Activated CD8-positive, alpha-beta memory T cell treated with anti-CD3 and anti-CD28 coated beads for 1 hour (primary cell): ENCODE measurements around the gene SRP9.
"Not testable (repeated sequence)": the region's sequence is repeated elsewhere in the genome, so short reads cannot be mapped to it uniquely, and the experiment has no call there.

Source experiments
- DNase-seq, 2 donors: peaks; one replicate each; pipeline ENCODE4 v3.0.0-alpha.2; 2020; ENCODE audit warnings: low read depth in 1 of 2; ENCODE audit errors: extremely low read depth in 1 of 2

Gene SRP9

DNA sequence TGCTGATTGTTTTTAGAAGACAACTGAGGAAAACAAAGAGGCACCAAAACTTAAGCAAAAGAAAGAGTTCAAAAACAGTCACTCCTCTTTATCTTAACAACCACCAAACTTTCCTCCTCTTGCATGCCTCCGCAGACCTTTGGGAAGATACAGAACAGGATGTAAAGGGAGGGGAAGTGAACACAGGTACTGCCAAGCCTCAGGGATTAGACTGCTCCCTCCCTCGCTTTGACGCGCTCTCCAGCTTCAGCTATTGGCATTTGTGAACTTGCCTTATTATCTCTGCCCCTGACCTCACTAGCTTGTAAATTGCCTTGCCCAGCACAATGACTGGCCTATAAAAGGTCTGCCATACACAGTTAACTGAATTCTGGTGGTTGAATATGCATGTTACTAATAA, 4.8 kb upstream of the SRP9 start:
- no peak for DNase-seq

DNA sequence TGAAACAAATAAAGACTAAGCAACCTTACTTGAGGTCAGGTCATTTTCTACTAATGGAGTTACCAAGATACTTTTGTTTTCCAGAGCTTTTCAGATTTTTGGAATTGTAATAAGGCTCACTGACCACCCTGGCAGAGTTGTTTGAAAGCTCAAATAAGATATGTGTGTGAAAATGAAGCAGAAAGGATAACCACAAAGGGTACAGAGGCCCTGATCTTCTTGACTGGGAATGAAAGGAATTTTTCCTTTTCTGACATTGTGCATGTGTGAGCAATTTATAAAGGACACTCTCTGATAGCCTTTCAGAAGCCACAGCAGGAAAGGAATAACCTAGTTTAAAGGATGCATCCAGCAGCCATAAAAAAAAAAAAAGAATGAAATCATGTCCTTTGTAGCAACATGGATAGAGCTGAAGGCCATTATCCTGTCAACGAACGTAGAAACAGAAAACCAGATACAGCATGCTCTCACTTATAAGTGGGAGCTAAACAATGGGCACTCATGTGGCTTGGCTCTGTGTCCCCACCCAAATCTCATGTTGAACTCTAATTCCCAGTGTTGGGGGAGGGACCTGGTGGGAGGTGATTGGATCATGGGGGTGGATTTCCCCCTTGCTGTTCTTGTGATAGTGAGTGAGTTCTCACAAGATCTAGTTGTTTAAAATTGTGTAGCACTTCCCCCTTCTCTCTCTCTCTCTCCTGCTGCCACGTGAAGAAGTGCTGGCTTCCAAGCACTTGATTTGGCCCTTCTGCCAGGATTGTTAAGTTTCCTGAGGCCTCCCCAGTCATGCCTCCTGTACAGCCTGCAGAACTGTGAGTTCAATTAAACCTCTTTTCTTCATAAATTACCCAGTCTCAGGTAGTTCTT, 3.1 kb upstream of the SRP9 start:
- no peak for DNase-seq

DNA sequence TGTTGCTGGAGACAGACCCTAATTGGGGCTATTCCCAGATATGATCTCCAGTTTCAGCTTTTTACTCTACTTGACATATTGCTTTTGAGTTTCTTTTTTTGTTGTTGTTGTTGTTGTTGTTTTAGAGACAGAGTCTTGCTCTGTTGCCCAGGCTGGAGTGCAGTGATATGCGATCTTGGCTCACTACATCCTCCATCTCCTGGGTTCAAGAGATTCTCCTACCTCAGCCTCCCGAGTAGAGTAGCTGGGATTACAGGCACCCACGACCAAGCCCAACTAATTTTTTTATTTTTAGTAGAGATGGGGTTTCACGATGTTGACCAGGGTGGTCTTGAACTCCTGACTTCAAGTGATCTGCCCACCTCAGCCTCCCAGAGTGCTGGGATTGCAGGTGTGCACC, 1.3 kb upstream of the SRP9 start:
- no peak for DNase-seq

DNA sequence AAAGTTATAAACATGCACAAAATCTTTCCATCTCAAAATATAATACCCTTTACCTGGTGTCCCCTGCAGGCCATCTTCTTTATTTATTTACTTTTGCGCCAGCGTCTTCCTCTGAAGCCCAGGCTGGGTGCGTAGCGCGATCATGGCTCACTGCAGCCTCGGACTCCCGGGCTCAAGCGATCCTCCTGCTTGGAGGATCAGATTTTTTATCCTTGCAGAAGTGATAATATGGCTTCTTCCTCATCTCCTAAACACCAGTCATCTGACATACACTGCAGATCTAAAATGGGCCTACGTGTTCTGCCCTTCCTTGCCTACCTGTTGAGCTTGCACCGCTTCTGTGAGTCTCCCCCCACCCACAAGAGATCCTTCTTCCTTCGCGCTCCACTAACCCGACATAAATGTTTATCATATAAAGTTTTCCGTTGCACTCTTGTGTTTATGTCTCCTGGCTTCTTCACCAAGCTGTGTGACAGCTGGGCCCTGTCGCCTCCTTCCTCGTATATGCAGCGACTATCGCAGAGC, 506 bp upstream of the SRP9 start:
- DNase-seq: no peak

DNA sequence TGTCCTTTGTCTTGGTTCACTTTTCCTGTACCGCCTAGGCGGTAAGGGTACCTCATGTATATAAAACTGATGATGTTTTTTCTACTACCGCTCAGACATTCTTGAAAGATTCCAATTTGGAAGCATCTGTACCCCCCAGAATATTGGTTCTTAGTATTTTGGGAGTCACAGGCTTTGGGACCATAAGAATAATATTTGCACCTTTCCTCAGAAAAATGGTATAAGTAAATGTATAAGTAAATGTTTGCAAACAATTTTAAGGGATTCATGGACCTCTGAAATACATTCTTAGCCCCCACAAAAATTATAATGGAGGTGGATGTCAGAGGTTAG, 677 bp downstream of the SRP9 start:
- no peak for DNase-seq

DNA sequence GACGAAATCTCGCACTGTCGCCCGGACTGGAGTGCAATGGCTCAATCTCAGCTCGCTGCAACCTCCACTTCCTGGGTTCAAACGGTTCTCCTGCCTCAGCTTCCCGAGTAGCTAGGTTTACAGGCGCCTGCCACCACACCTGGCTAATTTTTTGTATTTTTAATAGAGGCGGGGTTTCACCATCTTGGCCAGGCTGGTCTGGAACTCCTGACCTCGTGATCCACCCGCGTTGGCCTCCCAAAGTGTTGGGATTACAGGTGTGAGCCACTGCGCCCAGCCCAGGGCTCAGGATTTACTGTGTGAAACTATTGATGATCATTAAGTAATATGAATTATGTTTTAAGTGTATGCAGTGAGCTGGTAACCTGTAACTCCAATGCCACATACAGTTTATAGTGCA, 1.5 kb downstream of the SRP9 start:
- DNase-seq: not testable (repeated sequence)

DNA sequence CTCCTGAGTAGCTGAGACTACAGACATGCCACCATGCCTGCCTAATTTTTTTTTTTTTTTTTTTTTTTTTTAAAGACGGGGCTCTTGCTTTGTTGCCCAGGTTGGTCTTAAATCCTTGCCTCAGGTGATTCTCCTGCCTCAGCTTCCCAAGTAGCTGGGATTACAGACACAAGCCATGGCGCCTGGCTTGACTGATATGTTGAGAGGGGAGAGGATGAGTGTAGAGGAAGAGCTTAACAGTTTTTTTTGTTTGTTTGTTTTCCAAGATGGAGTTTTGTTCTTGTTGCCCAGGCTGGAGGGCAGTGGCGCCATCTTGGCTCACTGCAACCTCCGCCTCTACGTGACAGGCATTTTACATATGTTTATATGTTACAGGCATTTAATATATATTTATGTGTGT, 2.5 kb downstream of the SRP9 start:
- no peak for DNase-seq

DNA sequence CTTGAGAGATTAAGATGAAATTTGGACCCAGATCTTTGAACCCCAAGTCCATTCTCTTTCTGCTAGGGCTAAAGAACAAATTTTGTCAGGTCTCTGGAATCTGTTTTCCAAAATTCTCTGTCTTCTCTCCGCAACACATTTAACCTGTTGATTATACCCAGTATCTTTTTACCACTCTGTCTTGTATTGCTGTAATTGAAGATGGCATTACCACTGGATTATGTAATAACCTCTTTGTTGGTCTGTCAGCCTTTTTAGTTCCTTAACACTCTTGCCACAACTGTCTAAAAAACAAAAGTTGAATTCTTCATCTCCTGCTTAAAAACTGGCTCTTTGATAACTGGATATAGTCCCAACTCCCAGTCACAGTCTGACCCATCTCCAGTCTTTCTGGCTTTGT, 3.0 kb downstream of the SRP9 start:
- no peak for DNase-seq

DNA sequence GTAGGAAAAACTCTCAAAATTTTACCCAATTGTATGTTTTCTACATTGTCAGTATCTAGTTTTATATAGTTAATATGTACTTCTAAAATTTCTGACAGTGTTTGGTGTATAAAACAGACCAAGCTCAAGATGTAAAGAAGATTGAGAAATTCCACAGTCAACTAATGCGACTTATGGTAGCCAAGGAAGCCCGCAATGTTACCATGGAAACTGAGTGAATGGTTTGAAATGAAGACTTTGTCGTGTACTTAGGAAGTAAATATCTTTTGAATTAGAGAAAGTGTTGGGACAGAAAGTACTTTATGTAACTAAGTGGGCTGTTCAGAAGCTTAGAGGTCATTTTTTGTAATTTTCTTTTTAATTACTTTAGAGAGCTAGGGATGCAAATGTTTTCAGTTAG, 11.5 kb downstream of the SRP9 start:
- DNase-seq: not testable (repeated sequence)

DNA sequence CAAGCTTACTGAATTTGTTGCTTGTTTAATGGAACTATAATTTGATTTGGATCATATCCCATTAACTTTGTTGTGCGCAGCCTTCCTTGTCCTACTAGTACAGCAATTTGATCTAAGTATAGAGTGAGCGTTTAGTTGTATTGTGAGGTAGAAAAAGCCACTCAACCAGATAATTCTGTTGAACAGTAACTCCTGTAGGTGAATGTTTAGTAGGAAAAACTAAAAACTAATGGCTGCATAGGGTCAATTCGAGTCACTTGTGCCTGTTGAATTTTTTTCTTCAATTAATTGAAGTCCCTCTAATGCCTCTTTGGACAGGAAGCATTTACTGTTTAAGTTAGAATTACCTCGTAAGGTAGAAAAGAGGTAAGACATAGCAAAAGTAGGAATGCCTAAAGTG, 17.3 kb downstream of the SRP9 start:
- DNase-seq: no peak

DNA sequence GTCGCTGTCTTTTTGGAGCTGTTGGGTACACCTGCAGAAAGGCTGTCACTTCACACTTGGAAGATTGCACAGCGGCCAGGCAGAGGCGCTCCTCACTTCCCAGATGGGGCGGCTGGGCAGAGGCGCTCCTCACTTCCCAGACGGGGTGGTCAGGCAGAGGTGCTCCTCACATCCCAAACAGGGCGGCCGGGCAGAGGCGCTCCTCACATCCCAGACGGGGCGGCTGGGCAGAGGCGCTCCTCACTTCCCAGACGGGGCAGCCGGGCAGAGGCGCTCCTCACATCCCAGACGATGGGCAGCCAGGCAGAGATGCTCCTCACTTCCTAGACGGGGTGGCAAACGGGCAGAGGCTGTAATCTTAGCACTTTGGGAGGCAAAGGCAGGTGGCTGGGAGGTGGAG, 18.5 kb downstream of the SRP9 start:
- not testable (repeated sequence) for DNase-seq

DNA sequence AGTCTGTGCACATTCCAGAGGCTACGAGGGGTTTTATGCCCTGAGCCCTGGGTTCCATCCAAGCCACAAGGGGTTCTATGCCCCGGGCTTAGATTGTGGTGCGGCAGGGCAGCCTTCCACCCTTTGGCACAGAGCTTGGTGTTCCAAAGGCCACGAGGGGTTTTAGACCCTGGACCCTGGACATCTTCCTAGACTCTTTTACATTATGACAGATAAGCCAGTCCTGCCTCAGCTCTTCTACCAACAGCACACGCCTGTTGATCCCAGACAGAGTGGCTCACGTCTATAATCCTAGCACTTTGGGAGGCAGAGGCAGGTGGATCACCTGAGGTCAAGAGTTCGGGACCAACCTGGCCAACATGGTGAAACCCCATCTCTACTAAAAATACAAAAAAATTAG, 23.5 kb downstream of the SRP9 start:
- not testable (repeated sequence) for DNase-seq

DNA sequence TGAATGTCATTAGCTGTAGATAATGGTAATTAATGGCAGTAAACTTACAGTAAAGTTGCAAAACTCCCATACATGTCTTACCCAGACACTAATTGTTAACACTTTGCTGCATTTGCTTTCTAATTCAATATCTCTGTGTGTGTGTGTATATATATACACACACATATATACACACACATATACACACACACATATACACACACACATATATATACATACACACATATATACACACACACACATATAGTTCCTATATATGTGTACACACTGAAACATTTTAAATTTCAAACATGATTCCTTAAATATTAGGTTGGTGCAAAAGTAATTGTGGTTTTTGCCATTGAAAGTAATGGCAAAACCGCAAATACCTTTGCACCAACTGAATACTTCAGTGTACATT, 28.6 kb downstream of the SRP9 start:
- DNase-seq: no peak

DNA sequence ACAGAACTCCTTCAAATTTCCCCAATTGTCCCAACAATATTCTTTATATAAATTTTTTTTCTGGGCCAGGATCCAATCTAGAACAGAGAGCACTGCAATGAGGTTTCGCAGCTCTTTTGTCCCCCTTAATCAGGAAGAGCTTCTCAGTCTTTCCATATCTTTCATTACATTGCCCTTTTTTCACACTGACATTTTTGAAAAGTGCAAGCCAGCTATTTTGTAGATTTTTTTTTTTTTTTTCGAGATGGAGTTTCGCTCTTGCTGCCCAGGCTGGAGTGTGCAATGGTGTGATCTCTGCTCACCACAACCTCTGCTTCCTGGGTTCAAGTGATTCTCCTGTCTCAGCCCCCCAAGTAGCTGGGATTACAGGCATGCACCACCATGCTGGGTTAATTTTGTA, 29.1 kb downstream of the SRP9 start:
- not testable (repeated sequence) for DNase-seq

DNA sequence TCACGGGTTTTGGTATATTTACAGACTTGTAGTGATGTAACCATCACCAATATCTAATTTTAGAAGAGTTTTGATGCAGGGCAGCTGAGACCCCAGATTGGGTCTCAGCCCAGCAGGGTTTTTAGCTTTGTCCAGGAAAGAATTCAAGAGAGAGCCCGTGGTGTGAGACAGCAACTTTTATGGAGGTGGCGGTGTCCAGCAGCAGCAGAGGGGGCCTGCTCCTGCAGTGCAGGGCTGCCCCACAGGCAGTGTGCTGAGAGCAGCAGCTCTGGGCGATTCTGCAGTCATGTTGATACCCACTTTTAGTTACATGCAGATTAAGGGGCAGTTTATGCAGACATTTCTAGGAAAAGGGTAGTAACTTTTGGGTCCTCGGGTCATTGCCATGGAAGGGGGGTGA, 30.5 kb downstream of the SRP9 start:
- no peak for DNase-seq

DNA sequence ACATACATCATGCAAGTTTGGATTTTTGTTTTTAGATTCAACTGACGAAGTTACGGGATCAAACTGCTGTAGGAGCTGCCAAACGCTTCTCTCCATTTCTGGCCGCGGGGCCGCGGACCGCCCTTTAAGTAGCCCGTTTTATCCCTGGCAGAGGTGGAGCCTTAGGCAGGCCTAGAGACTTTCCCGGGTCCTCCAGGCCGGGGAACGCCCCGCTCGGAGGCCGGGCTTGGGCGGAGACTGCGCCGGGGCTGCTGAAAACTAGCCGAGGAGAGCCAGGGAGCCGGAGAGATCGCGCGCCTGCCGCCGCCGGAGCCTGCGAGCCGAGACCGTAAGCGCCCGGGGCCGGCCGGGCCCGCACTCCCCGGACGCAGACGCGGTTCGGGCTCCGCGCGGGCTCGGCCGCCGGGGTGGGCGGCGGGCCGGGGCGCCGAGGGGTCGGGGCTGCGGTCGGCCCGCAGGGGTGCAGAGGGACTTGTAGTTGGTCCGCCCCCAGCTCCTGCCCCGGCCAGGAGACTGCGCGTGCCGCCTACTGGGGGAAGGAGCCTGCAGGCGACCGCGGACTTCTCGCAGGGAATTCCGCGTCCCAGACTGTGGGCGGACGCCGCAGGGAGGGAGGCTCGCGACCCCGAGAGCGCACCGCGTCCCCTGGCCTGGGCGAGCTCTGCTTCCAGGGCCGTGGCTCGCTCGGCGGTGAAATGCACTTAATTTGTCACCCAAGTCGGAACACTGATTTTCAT, 32.4 kb downstream of the SRP9 start, which contains the start of gene EPHX1:
EPHX1 (plus strand) TSS at position 283 of the 737 bp plus-strand sequence. CDS start 18,606 bp downstream, outside the sequence.
- peak; percentile 10 to 44 for DNase-seq

DNA sequence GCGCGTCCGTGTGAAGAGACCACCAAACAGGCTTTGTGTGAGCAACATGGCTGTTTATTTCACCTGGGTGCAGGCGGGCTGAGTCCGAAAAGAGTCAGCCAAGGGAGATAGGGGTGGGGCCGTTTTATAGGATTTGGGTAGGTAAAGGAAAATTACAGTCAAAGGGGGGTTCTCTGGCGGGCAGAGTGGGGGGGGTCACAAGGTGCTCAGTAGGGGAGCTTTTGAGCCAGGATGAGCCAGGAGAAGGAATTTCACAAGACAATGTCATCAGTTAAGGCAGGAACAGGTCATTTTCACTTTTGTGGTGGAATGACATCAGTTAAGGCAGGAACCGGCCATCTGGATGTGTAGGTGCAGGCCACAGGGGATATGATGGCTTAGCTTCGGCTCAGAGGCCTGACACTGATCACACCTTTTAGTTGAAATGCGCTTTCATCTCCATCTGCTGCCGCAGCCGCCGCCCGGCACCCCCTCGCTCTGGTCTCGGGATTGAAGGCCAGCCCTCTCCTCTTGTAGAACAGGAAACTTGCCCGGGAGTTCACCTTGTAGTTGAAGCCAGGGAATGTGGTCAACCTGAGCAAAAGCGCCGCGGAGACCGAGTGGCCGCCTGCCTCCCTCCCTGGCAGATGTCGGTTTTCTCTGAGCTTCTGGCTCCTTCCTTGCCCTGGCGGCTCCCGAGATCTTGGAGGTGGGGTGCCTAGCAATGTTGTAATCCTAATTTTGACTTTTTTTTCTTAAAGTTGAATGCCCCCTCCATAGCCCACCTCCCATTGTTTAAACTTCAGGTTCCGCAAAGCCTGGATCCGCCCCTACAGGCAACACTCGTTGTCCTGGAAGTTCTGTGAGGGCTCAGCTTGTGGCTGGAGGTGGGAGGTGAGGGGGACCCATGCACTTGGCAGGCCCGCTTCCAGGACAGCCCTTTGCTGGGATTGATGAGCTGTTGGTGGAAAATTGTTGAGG, 33.2 kb downstream of the SRP9 start:
- DNase-seq: not testable (repeated sequence)

DNA sequence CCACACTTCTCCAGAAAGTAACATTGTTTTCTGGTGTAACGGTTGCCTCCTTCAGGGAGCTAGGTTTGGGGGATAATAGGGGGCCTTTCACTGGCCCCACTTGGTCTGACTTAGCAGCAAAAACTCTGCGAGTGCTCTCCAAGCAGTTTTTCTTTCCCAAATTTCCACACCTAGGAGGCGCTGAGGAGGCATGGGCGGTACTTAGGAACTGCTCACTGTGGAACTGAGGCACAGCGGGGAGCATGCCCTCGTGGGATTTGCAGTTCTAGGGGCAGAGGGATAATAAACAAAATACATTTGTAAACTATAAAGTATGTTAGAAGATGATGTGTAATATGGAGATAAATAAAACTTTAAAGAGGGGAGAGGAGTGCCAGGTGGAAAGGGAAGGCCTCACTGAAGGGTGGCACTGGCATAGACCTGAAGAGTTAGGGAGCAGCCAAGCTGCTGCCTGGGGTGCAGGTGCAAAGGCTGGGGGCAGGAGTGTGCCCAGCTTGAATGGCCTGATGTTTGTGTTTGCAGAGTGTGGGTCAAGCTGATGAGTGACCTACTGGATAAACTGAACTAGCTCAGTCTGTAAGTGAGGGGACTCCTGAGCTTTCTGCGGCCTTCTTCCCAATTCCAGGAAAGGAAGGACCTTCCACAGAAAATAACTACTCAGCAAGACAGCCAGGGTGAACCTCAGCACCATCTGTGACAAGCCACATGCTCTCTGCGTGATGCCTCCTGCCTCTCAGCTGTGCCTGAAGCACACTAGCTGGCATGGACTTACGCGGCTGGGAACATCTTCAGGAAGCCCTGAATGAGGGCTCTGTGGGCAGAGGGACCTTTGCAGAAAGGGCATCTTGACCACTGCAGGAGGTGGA, 34.2 kb downstream of the SRP9 start:
- DNase-seq: no peak

DNA sequence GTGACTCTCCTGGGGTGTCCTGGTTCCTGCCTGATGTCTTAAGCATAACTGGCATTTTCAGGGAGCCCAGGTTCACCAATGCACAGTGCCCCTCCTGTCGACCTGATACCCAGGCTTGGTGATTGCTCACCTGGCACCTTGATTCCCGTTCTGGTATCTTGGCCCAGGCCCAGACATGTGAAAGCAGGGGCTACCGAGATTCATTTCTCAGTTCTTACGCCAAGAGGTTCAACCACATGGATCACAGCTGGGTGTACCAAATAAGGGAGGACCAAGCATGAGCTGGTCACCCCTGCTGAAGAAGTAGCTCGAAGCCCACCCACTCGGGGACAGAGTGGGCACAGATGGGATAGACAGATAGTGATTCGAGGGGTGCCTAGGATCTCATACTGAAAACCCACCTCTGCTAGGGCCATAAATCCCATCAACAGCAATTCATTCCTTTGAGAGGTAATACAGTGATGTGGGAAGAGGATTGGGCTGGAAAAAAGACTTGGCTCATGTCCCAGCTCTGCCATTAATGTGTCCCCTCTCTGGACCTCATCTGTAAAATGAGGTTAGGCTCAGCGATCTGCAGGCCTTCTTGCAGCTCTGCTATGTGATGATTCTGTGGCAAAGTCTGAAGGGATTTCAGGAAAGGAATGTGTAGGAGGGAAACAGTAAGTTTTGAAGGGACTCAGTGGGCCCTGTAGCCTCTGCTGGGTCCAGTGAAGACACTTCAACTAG, 35.0 kb downstream of the SRP9 start:
- no peak for DNase-seq
